Activated naive CD4-positive, alpha-beta T cell (primary cell): ENCODE data around the gene EPHA7.

ENCODE experiments used
- DNase-seq, 4 experiments: peaks; one replicate each; lab custom pipeline; 2025; lab: John Stamatoyannopoulos, UW

Gene EPHA7

DNA sequence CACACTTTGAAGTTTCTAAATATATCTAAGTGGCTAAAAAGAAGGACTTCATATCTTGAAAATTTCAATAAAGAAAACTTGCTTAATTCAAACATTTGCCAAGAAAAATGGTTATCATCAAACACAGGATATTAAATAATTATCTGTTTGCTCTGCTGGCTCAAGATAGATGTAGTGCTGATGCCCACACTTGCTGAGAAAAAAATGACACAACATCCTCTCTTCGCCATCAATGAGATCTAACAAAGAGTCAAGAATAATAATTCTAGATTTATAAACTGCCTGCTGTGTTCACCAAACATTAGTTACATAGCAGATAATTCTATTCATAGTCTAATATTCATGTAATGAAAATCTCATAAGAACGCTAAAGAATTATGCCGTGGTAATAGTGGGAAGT lies 93.6 kb downstream of the EPHA7 start:
- no peak for DNase-seq

DNA sequence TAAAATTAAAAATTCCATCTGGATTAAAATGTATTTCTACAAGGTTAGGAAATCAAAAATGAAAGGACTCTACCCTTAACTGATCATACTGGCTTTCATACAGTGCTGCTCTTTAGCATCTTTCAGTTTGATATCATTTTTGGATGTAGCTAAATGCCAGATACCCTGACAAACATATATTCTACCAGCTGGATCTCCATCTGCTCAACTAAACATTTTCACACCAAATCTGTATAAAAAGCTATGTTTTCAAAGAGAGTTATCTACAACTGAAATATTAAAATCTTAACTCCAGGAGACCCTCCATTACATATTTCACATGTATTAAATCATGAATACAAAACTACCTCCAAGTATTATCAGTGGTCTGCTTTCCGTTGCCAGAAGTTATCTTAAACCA lies 95.7 kb downstream of the EPHA7 start:
- no peak for DNase-seq

DNA sequence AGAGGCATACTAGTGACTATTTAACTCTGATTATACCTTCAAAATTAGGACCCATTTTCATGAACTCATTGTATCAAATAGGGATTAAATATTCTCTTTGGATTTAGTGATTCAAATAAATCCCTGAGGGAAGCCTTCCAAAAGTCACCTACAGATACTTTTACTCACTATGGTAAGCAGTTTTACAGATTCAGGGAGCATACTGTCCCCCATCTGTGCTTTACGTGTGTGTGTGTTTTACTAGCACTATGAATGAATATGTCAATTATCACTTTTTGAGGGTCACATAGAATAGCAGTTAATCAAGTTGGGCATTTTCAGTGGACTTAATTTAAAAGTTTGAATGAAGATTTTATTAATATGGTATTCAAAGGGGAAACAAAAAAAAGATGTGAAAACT lies 96.7 kb downstream of the EPHA7 start:
- no peak for DNase-seq

DNA sequence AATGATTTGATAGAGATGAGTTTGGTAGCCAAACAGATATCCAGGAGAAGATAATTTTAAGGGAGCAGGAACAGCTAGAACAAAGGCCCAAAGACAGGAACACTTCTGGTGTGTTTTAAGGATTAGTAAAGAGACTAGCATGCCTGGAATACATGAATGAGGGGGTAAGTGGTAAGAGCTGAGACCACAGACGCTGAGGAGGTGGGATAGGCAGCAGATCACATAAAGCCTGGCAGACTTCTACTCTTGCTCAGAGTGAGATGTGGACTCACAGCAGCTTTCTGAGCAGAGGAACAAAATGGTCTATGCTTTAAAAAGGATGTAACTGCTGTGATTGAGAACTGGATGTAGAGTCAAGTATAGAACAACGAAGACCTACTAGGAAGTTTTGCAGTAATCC lies 100.1 kb downstream of the EPHA7 start:
- no peak for DNase-seq

DNA sequence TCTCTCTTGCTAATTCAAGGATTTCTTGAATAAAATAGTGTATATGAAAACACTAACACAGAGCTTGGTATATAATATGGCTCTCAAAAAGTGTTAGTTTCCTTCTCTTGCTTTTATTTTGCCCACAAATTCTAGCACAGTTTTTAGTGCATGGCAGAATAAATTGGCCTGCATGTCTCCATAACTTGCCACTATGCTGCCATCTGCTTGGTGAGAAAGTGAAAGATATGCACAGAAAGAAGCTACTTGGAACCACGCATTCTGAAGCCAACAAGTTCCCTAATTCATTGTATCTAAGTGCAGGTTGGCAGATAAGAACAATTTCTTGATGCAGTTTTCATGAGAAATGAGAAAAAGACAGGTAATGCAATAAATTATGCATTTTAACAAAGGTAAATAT lies 101.2 kb downstream of the EPHA7 start:
- no peak for DNase-seq

DNA sequence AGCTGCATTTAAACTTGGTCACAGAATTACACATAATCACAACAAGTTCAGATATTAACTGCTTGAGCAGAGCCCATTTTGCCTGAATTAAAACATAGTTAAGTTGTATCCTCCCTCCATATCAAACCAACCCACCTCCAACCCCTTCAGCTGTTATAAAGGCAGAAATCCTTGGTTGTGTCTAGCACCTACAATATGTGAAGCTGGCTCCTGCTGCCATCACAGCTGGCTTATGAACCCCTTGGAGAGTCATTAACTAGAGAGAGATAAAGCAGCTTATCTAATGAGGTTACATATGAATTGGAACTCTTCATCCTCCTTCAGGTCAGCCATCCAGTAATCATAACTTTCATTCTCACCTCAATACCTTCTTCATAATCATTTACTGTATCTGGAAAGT lies 101.8 kb downstream of the EPHA7 start:
- DNase-seq, result no peak

DNA sequence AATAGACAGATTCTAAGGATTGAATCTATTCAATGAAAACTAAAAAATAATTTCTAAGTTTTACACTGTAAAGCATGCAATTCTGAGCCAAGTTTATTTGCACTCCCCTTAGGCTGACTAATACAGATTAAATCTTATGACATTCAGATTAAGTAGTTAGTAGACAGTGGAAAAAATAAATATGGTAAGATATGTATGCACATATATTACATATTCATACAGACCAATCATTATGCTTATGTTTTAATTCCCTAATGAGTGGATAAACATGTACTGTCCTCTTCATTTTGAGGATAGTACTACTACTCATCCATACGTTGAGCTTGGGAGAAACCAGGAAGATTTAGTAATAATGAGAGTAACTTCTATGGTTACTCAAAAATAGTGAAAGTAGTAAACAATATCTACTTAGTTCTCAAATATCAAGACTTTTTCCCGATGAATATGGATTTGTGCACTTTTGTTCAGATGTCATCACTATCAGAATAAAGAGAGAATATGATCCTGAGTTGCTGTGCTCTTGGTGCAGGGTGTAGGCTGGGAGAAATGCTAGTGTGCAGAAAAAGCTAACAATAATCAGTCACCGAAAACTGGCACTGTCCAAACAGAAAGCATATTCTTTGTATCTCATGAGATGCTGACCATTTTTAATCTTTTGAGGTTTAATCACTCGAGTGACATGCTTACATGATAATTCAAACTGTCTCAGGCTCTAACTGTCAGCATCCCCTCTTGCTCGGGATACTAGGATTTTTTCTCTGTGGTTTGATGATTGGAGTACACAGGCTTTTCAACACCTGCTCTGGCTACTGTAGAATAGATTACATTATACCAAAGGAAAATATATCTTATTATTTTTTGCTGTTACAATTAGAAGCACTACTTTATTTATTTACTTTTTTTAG lies 111.6 kb downstream of the EPHA7 start:
- DNase-seq, result no peak

DNA sequence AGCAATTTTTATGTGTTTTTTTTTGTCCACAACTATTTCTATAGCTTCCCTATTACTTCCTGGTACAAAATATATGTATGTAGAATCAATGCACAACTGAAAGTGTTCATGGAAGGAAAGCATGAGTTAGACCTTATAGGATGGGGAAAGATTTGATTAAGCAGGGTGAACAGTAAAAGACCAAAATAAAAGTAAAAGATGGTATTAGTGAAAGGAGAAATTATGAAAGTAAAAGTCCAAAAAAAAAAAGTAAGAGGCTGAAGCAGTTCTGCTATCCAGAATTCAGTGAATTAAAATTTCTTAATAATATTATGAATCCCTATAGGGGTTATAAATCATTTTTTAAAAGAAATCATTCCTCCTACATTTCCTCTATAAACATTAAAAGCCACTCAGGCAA lies 114.3 kb downstream of the EPHA7 start:
- DNase-seq, result no peak

DNA sequence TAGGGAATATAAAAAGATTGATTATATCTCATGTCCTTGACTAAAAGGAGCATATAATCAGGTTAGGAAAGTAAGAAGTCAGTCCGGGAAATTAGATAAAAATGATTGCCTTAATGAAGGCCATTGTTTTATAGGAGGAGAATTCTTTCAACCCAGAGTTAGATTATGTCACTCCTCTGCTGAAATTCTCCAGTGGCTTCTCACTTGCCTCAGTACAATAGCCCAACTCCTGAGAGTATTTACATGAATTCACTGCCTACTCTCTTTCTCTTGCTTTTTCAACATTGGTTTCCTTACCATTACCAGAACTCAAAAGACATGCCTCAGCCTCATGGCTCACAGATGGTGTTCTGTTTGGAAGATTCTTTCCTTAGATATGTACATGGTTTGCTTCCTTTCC lies 114.9 kb downstream of the EPHA7 start:
- no peak for DNase-seq

DNA sequence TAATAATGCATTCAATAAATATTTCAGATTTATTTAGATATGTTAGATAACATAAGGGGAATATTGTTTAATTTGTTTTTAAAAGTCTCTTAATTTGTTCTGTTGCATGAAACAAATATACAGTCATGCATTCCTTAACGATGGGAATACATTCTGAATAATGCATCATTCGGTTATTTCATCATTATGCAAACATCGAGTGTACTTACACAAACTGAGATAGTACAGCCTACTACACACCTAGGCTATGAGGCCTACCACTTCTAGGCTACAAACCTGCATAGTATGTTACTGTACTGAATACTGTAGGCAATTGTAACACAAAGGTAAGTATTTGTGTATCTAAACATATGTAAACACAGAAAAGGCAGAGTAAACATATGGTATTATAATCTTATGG lies 118.7 kb downstream of the EPHA7 start:
- DNase-seq, result no peak

DNA sequence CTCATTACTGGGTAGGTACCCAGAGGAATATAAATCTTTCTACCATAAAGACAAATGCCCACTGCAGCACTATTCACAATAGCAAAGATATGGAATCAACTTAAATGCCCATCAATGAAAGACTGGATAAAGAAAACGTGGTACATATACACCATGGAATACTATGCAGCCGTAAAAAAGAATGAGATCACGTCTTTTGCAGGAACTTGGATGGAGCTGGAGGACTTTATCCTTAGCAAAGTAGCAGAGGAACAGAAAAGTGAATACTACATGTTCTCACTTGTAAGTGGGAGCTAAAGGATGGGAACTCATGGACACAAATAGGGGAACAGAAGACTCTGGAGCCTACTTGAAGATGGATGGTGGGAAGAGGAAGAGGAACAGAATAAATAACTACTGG lies 119.7 kb downstream of the EPHA7 start:
- no peak for DNase-seq

DNA sequence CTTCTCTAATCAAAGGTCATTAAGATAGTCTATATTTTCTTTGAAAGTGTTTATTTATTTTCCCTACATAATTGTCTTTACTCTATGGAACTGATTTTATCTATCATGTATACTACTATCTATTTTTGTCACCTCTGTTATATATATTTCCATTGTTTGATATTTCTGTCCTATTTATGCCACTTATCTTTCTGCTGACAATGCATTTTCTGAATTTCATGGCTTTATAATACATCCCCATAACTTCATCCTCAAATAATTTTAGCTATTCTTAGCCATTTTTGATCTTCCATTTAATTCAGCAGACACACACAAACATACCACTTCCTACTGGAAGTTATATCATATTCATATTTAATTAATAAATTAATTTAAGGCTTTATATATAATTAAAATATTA lies 123.7 kb downstream of the EPHA7 start:
- no peak for DNase-seq

DNA sequence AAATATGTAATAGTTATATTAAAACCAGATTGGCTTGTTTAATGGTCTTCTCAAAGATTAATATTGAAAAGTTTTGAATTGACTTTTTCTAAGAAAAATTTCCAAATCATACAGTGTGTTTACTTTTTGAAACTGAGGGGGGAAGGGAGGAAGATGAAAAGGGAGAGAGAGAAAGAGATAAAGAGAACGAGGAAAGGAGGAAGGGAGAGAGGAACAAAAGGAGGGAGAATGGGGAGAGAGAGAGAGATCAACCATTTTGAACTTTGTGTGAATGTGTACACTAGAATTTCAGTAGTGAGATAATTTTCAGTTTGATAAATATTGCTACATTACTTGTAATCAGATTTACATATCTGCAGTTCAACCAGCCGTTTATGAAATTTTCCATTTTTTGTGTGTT lies 124.5 kb downstream of the EPHA7 start:
- no peak for DNase-seq

DNA sequence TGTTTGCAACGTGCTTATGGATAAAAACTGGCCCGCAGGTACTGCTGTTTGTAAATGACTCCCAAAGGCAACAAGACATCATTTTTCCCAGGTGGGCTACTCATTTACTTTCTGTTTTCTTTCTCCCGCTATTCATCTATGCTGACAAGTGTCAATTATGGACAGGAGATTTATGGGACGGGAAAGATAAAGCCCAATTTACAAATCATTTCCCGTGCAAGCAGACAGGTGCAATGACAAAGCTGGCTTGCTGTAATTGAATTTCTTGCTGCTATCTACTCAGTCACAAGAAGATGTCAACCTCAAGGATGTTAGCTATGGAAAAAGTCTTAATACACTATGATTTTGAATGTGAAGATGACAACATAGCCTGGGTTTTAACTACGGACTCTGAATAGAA lies 125.5 kb downstream of the EPHA7 start:
- DNase-seq, result no peak

DNA sequence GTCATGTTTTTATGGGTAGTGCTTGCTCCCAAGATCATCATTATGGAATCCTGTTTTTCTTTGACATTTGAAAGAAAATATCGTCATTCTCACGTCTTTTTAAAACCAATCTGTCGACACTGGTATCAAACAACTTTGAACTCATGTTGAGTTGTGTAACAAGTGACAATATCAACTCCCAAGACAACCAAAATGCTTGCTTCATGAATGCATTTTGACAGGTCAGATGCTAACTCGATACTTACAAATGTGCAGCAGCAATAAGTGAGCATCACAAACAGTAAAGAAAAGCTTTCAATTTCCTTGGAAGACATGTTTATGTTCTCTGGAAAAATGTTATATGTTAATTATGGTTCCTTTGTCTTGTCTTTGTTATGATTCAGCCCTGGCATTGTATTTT lies 125.9 kb downstream of the EPHA7 start:
- DNase-seq, result no peak

DNA sequence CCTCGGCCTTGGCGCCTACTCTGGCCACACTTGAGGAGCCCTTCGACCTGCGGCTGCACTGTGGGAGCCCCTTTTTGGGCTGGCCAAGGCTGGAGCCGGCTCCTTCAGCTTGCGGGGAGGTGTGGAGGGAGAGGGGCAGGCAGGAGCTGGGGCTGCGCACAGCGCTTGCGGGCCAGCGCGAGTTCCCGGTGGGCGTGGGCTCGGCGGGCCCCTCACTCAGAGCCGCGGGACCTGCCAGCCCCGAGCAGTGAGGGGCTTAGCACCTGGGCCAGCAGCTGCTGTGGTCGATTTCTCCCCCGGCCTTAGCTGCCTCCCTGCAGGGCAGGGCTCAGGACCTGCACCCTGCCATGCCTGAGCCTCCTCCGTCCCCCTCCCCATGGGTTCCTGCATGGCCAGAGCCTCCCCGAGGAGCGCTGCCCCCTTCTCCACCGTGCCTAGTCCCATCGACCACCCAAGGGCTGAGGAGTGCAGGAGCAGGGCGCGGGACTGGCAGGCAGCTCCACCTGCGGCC lies 136.8 kb downstream of the EPHA7 start:
- DNase-seq, result no peak

DNA sequence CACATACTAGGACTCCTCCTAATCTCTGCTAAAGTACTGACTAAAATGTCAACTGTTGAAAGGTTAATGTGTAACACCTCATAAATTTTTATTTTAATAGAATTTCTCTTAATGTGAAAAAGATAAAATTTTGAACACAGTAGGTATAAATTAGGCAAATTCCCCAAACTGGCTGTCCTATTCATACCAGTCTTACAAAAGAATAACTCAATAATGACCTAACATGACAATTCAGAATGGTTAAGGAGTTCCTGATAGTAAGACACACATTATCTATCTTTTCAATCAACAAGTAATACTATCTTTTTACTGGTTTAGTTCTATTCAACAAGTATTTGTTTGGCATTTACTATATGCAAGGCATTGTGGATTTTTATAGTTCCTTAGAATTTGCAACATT lies 141.1 kb downstream of the EPHA7 start:
- DNase-seq, result no peak

DNA sequence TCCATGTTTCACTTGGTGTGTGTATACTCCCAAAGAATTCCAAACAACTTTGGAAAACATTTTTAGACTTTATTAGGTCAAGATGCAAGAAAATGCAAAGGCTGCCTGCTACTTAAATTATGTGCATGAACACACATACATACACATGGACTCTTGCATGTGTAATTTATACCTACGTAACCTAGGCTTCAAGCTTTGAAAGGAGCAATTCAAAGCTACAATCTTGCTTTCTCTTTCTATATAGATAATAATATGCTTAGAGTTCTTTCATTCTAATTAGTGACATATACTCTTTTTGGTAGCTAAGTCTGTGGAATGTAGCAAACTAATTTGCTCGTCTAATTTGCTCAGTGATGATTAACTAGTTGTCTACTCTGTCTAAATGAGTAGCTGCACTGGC lies 146.5 kb downstream of the EPHA7 start:
- DNase-seq, result no peak

DNA sequence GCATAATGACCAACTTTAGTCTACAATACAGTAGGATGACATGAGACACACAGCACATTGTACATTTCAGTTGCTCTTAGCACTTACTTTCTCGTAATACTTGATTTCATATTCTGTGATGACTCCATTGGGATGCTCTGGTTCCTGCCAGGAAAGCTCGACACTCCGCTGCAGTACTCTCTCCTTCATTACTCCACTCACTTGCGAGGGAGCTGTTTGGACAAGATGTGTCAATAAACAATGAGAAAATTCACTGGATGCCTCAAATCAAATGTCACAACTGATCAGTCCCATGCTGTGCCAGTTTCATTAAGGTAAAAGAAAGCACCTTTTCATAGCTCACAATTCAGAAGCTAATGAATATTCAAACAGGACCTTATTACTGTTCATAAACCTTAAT lies 147.1 kb downstream of the EPHA7 start:
- DNase-seq, result no peak

DNA sequence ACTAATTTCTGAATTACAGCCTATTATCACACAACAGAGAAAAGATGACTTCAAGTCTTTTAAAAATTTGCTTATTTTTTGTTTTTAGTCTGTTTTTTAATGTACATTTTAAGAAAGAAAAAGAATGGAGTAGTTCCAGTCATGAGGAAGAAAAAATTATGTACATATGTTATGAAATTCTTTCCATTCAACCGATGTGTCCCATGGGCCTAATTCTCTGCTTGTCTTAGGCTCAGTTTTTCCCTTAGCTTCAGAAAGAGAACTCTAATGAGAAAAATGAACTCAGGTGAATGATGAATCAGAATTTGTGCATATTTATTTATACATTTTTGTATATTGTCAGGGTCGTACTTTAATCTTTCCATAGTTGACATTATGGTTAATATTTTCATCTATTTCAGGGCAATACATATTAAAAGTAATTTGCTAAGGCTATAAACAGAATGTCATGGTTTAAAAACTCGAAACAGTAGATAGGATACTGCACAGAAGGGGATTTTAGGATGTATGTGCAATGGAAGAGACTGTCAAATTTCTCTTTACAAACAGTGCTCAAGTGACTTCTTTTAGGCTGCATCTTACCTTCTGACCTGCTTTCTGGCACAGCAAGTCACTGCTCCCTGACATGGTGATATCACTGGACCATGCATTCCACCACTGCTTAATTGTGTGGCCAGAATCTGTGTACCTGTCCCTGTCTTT lies 153.1 kb downstream of the EPHA7 start:
- no peak for DNase-seq

DNA sequence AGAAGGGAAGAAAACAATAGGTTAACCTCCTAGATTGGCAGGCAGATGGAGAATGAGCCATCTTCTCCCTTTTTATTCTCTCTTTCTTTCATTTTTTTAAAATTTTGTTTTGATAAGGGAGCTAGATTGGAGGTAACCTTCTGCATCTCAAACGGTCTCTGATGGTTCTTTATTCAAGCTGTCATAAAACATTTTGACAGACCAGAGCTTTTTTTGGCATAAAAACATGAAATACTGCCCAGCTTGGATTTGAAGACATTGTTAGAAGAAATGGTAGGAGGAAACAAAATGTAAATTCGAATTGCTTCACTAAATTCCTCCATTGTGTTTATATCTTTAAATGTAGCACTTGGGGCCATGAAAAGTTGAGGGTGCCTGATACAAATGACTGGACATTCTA lies 158.5 kb downstream of the EPHA7 start:
- DNase-seq, result no peak

DNA sequence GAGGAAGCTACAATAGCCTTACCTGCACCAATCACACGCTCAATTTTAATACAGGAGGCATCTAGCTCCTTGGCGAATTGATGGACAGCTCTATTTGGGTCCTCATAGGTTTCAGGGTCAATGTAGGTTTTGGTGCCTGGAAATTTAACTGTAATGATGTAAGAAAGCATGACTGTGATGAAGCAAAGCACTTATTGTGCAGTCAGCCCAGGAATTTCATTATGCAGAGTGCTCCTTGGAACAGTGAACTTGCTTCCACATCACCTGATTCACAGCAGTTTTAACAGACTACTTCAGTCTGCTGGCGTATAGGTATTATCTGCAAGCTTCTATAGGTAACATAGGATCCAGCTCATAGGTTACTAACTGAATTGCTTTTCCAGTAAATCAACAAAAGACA lies 160.0 kb downstream of the EPHA7 start:
- DNase-seq, result no peak

DNA sequence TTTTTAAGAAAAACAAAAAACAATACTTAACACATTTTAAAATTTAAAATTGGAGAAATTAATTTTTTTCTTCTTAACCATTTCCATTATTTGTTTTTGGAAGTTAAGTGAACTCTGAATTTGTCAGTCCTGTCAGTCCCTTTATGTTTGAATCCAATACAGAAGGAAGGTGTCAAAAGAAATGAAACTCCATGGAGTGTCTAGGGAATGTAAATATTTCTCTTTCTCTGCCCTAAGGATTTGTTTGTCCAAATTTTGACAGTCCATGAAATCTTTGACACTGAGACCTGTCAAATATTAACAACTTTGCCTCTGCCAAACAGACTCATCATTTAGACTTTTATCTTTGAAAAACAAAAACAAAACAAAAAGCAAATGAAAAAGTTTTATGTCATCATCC lies 166.4 kb downstream of the EPHA7 start:
- DNase-seq, result no peak

DNA sequence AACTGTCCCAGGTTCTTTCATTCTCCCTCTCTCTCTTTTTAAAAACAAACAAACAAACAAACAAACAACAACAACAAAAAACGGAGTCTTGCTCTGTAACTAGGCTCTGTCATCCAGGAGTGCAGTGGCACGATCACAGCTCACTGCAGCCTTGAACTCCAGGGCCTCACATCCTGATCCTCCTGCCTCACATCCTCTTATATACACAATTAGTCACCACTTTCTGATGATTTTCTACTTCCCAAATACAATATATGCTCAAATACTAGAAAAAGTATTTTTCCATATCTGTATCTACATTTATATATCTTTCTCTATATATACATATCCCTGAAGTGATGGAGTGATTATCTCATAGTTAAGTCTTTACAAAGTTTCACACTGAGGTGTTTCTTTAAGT lies 170.7 kb downstream of the EPHA7 start:
- DNase-seq, result no peak
